HK-2 (cell line): ENCODE data around the gene HLA-A.
"Not testable (repeated sequence)": the region's sequence is repeated elsewhere in the genome, so short reads cannot be mapped to it uniquely, and the experiment has no call there.

Experiments used
- DNase-seq: peaks from one replicate; pipeline ENCODE4 v3.0.0-alpha.2; 2018; ENCODE audit not compliant: unreplicated experiment

The HLA-A gene

DNA sequence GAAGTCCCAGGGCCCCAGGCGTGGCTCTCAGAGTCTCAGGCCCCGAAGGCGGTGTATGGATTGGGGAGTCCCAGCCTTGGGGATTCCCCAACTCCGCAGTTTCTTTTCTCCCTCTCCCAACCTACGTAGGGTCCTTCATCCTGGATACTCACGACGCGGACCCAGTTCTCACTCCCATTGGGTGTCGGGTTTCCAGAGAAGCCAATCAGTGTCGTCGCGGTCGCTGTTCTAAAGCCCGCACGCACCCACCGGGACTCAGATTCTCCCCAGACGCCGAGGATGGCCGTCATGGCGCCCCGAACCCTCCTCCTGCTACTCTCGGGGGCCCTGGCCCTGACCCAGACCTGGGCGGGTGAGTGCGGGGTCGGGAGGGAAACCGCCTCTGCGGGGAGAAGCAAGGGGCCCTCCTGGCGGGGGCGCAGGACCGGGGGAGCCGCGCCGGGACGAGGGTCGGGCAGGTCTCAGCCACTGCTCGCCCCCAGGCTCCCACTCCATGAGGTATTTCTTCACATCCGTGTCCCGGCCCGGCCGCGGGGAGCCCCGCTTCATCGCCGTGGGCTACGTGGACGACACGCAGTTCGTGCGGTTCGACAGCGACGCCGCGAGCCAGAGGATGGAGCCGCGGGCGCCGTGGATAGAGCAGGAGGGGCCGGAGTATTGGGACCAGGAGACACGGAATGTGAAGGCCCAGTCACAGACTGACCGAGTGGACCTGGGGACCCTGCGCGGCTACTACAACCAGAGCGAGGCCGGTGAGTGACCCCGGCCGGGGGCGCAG lies at the start of gene HLA-A:
Gene HLA-A (plus strand): TSS at position 258 of the 778 bp plus-strand sequence. CDS start 22 bp downstream, at position 280.
- peak; percentile 92 for DNase-seq

GRCh38 chr6:29892696-29893095 lies 49.6 kb upstream of the HLA-A start:
- no peak for DNase-seq

- no peak for DNase-seq
Measured at GRCh38 chr6:29899281-29899680, 43.1 kb upstream of the HLA-A start.

GRCh38 chr6:29905286-29905685 lies 37.0 kb upstream of the HLA-A start:
- DNase-seq, result no peak

- DNase-seq, result no peak
Measured at GRCh38 chr6:29907637-29908340, 34.5 kb upstream of the HLA-A start.

DNA sequence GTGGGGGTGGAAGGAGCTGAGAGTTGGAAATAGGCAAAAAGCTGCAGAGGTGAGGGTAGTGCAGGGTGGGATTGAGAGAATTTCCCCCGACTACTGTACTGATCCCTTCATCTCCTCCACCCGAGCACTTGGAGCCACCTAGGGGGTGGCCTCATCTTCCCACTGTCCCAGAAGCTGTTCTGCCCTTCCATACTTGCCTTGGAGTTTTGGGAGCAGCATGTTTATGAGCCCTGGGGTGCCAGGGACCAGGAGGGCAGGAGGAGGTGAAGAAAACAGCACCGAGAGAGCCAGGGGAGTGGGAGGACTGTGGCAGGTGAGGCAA lies 34.0 kb upstream of the HLA-A start:
- DNase-seq, result no peak

GRCh38 chr6:29908710-29909109 lies 33.6 kb upstream of the HLA-A start:
- DNase-seq, result no peak

- no peak for DNase-seq
Measured at GRCh38 chr6:29909985-29910384, 32.3 kb upstream of the HLA-A start.

GRCh38 chr6:29912840-29913239 lies 29.5 kb upstream of the HLA-A start:
- no peak for DNase-seq

DNA sequence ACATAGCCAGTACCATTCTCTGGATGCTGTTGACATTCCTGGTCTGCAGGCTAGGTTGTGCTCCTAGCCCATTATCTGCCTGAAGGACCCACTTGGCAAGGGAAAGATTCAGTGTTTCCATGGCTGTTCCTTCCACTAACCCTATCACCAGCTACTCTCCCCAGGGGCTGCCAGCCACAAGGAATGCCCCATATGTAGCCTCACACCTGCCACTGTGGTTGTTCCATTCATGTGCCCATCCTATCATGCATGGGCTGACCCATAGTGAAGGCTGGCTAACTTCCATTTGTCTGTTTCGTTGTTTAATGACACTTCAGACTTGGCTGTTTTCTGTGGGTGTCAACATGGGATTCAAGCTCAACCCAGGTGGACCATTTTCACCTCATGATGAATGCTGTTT lies 25.6 kb upstream of the HLA-A start:
- no peak for DNase-seq

GRCh38 chr6:29917857-29918256 lies 24.5 kb upstream of the HLA-A start:
- no peak for DNase-seq

DNA sequence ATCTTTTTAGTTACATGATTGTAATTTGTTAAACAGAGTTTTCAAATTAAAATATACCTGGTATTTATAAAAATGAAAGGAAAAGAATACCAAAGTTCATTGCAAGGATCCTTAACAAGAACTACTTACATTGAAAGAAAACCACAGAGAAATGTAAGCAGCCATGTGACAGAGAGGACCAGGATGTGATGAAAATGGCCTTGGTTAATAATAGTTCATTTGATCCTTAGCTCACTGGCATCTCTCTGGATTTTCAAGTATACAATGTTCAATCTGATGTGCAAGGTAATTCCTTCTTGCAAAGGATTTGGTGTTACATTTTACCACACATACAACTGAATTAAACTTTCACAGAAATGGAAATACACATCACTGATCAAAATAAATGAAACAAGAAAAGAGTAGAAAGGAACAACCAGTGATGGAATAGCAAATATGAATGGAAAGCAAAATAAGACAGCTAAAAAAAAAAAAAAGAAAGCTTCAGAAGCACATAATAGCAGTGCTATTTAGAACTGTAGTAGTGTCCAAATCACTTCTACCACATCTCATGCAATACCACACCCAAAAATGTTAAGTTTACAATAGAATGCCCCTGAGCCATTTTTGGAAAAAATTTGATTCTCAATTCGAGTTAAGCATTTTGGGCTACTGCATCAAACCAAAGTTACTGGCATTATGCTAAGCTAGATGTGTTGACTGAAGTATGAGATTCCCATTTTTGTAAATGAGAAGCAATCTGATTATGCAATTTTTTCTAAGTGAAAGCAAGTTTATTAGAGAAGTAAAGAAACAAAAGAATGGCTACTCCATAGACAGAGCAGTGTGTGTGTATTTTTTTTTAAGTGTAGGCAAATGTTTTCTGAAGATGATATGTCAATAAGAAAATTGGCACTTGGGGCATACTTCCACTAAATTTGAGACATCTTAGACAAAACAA lies 22.6 kb upstream of the HLA-A start:
- no peak for DNase-seq

DNA sequence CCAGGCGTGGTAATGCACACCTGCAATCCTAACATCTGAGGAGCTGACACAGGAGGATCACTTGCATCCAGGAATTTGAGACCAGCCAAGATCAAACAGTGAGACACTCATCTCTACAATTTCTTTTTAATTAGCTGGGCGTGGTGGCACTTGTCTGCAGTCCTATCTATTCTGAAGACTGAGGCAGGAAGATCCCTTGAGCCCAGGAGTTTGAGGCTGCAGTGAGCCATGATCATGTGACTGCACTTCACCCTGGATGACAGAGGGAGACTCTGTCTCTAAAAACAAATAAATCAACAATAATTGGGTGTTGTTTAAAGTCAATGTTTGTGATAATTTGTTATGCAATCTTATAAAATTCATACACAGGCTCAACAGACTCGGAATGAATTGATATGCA lies 18.0 kb upstream of the HLA-A start:
- no peak for DNase-seq

DNA sequence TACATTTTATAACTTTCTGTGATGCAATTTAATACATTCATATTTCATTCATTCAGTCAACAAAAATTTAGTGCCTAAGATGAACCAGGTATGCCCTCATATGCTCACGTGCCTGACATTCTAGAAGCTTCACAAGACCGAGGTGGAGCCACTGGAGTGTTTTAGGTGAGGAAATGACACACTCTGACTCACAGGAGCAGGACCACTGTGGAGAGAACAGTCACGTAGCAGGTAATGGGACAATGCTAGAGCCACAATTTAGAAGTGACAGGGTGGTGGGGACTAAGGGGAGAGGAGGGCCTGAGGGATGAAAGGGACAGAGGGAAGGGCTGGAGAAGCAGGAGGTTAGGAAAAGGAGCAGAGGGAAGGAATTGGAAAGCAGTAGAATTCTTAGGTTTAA lies 17.6 kb upstream of the HLA-A start:
- DNase-seq, result peak; percentile 53

DNA sequence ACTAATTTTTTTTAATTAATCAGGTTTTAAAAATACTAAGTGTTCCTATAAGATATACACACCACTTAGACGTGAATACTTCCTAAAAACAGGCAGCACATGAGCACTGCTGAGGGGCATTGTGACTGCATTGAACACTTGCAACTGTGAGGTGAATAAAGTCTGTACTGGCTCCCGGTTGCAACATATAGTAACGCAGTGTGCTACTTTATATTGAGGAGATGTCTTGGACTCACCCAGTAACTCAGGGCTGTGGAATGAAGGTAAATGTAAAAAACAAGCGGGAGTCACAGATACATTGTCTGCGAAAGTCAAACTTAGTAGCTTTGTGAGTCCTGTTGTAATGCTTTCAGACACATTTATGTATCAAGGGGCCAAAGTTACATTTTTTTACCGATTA lies 17.0 kb upstream of the HLA-A start:
- DNase-seq, result no peak

DNA sequence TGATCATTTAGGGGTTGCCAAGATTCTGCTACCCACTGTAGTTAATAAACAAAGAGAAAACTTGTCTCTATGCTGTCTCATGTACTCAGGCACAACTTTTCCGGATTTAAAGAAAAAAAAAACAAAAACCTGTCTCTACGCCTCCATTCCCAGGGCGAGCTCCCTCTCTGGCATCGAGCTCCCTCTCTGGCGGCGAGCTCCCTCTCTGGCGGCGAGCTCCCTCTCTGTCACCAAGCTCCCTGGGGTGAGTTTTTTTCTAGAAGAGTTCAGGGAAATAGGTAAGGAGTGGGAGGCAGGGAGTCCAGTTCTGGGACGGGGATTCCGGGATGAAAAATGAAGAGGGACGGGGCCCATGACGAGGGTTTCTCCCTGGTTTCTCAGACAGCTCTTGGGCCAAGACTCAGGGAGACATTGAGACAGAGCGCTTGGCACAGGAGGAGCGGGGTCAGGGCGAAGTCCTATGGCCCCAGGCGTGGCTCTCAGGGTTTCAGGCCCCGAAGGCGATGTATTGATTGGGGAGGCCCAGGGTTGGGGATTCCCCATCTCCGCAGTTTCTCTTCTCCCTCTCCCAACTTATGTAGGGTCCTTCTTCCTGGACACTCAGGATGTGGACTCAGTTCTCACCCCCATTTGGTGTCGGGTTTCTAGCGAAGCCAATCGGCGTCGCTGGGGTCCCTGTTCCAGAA lies 16.5 kb upstream of the HLA-A start:
- DNase-seq, result peak; percentile 52

GRCh38 chr6:29926413-29927274 lies 15.7 kb upstream of the HLA-A start:
- DNase-seq, result peak; percentile 47

DNA sequence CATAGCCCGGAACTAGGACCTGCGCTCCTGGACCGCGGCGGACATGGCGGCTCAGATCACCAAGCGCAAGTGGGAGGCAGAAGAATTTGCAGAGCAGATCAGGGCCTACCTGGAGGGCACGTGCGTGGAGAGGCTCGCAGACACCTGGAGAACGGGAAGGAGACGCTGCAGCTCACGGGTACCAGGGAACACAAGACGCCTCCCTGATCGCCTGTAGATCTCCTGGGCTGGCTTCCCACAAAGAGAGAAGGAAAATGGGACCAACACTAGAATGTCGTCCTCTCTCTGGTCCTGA lies 15.1 kb upstream of the HLA-A start:
- no peak for DNase-seq

DNA sequence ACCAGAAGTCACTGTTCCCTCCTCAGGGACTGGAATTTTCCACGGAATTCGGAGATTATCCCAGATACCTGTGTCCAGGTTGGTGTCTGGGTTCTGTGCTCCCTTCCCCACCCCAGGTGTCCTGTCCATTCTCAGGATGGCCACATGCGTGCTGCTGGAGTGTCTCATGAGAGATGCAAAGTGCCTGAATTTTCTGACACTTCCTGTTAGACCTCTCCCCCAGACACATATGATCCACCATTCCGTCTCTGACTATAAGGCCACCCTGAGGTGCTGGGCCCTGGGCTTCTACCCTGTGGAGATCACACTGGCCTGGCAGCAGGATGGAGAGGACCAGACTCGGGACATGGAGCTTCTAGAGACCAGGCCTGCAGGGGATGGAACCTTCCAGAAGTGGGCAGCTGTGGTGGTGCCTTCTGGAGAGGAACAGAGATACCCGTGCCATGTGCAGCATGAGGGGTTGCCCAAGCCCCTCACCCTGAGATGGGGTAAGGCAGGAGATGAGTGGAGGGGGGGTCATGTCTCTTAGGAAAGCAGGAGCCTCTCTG lies 14.4 kb upstream of the HLA-A start:
- DNase-seq, result no peak

DNA sequence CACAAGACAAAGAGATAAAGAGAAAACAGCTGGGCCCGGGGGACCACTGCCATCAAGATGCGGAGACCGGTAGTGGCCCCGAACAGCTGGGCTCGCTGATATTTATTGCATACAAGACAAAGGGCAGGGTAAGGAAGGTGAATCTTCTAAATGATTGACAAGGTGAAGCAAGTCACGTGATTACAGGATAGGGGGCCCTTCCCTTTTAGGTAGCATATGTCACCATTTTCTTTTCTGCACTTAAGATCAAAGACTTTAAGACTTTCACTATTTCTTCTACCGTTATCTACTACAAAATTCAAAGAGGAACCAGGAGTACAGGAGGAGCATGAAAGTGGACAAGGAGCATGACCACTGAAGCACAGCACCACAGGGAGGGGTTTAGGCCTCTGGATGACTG lies 12.3 kb upstream of the HLA-A start:
- DNase-seq, result not testable (repeated sequence)

DNA sequence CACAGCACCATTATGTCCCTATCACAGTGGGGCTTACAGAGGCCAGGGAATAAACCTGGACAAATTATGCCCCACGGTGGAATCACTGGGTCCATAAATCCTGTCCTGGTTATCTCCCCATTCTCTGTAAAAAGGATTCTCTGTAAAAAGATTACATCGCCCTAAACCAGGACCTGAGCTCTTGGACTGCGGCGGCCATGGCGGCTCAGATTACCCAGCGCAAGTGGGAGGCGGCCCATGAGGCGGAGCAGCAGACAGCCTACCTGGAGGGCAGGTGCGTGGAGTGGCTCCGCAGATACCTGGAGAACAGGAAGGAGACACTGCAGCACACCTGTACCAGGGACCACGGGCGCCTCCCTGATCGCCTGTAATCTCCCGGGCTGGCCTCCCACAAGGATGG lies 8.4 kb upstream of the HLA-A start:
- DNase-seq, result no peak
